ENCODE results near the gene PLD2.
A peak's percentile ranks its signal among the peaks of the same experiment; 100 is the strongest.

The PLD2 gene

DNA sequence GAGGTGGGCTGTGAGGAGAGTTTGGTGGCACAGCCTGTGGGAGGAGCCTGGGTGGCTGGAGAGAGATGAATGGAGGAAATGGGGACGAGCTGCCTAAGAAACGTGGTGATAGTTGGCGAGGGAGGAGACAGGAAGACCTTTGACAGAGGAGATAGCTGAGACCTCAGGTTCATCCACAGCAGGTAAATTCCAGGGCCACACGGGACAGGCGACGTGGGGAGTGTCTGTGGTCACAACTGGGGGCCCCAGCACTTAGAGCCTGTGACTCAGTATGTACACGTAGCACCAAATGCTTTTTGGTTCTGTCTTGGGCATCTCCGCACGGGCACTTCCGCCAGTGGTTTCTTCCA lies 33.9 kb downstream of the PLD2 start:
- no peak for DNase-seq (ENCODE audit: low read depth)
- H3K4me3 ChIP-seq (ENCODE audit: low read length), result no peak overlapping the region
- no peak for TF ChIP-seq CTCF (conservative IDR thresholded peaks at IDR 0.05; ENCODE audit: low read length)

GRCh38 chr17:4842376-4842775 lies 35.4 kb downstream of the PLD2 start:
- no peak for TF ChIP-seq CTCF (conservative IDR thresholded peaks at IDR 0.05; ENCODE audit: low read length)
- no peak for DNase-seq (ENCODE audit: low read depth)
- H3K4me3 ChIP-seq (ENCODE audit: low read length), result no peak overlapping the region

DNA sequence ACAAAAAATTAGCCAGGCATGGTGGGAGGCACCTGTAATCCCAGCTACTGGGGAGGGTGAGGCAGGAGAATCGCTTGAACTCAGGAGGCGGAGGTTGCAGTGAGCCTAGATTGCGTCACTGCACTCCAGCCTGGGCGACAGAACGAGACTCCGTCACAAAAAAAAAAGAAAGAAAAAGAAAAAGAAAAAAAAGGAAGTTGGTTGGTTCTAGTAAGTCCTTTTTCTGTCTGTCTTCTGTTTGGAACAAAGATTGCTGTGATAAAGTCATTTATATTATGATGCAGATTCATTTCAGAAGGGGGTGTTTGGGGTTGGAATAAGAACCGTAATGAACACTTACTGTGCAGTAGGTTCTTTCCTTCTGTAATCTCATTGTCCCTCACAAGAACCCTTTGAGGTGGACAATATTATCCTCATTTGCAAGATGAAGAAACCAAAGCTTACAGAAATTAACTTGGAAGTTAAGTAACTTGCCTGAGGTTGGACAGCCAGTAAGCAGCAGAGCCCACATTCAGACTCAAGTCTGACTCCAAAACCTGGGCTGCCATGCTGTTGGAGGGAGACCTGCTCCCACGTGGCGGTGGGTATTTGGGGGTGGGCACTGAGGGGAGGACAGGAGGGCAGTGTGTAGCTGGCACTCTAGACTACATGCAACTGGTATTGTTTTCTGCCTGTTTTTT lies 36.5 kb downstream of the PLD2 start:
- no peak for TF ChIP-seq CTCF (conservative IDR thresholded peaks at IDR 0.05; ENCODE audit: low read length)
- no peak overlapping the region for H3K4me3 ChIP-seq (ENCODE audit: low read length)
- no peak for DNase-seq (ENCODE audit: low read depth)

DNA sequence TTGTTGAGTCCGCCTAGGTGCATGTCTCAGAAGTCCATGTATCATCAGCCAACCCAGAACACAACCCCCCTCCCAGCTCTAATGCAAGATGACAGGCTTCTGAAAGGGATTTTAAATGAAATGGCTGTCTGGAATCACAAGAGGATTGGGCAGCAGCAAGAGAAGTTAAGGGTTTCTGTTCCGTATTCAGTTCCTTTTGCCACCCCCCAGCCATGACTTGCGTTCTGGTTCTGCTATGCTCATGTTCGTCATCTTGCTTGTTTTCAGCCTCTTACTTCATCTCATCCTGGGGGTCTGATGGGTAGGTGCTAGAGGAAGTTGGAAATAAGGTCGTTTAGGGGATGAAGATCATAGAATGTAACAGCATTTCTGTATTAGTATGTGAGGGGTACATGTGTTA lies 38.2 kb downstream of the PLD2 start:
- no peak for TF ChIP-seq CTCF (conservative IDR thresholded peaks at IDR 0.05; ENCODE audit: low read length)
- no peak for DNase-seq (ENCODE audit: low read depth)
- no peak overlapping the region for H3K4me3 ChIP-seq (ENCODE audit: low read length)

GRCh38 chr17:4846635-4847390 lies 39.9 kb downstream of the PLD2 start:
- H3K4me3 ChIP-seq (ENCODE audit: low read length), result no peak overlapping the region
- TF ChIP-seq CTCF (conservative IDR thresholded peaks at IDR 0.05; ENCODE audit: low read length), result no peak
- no peak for DNase-seq (ENCODE audit: low read depth)

DNA sequence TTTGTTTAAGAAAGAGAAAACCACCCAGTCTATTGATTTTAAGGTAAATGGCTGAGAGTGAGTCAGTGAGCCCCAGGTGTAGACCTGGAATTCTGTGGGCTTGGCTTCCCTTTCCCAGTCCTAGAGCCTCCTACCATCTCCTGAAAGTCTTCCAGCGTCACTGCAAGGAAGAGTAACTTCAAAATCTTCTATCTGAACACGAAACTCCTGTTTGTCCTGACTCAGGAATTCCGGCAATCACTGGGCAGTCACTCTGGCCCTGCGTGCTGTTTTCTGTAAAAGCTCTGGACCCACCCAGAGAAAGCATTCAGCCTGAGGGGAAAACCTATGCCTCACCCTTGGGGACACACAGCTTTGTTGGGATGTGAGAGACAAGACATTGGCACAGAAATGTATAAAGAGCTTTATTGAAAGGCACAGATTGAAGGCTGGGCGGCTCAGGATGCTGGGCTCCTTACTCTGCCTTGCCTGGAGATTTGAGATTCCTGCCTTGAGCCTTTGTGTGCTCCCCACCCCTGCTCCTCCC lies 42.1 kb downstream of the PLD2 start:
- H3K4me3 ChIP-seq (ENCODE audit: low read length), result no peak overlapping the region
- peak; percentile 17 for DNase-seq (ENCODE audit: low read depth)
- no peak for TF ChIP-seq CTCF (conservative IDR thresholded peaks at IDR 0.05; ENCODE audit: low read length)

- DNase-seq (ENCODE audit: low read depth), result no peak
- TF ChIP-seq CTCF (conservative IDR thresholded peaks at IDR 0.05; ENCODE audit: low read length), result no peak
- no peak overlapping the region for H3K4me3 ChIP-seq (ENCODE audit: low read length)
Observed at GRCh38 chr17:4850246-4850645, 43.3 kb downstream of the PLD2 start.

Data from AG10803 (cell line).